Measurements from ENCODE around the gene MAP3K13. TPM values are rescaled to one million over a fixed set of nuclear protein-coding genes. Genes with fewer than 3 reads are reported as not detected.
"Not testable (repeated sequence)": the region's sequence is repeated elsewhere in the genome, so short reads cannot be mapped to it uniquely, and the experiment has no call there.

The MAP3K13 gene
- total and polyA plus RNA-seq, 10 of the 15 experiments (the other 5 are each of a cell fraction or from before 2014, with no cell fraction given): 10.5 to 70.8 (median 26.8) TPM

GRCh38 chr3:185382154-185382553 lies 19.2 kb downstream of the MAP3K13 start:
- TF ChIP-seq NFXL1 (IDR thresholded peaks at IDR 0.05; ENCODE audit: borderline replicate concordance) (no peak), MEF2A (IDR thresholded peaks at IDR 0.05; ENCODE audit: insufficient read depth, low read depth, low read length) (peak; percentile 66; the same call in 1 of the 2 replicates), ATF7 (IDR thresholded peaks at IDR 0.05; ENCODE audit: low read depth) (no peak)
- TF ChIP-seq, protein P1, sequence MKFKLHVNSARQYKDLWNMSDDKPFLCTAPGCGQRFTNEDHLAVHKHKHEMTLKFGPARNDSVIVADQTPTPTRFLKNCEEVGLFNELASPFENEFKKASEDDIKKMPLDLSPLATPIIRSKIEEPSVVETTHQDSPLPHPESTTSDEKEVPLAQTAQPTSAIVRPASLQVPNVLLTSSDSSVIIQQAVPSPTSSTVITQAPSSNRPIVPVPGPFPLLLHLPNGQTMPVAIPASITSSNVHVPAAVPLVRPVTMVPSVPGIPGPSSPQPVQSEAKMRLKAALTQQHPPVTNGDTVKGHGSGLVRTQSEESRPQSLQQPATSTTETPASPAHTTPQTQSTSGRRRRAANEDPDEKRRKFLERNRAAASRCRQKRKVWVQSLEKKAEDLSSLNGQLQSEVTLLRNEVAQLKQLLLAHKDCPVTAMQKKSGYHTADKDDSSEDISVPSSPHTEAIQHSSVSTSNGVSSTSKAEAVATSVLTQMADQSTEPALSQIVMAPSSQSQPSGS (IDR thresholded peaks at IDR 0.05; ENCODE audit: low read length): no peak
- H3K27ac ChIP-seq (ENCODE audit: control insufficient read depth, insufficient read depth): no peak overlapping the region
- 0 out of 2 replicates have a peak, but pooled peaks cover 1% of the 10 kb centered on the region for H3K79me2 ChIP-seq (ENCODE audit: control insufficient read depth, insufficient read depth, low read length)
- no peaks in the 10 kb centered on the region; the same call in 2 of the 3 replicates for H3K9me3 ChIP-seq (replicated peaks; ENCODE audit: control insufficient read depth, insufficient read depth, low read length)
- POLR2A ChIA-PET: no interaction called here
- H2AFZ ChIP-seq (ENCODE audit: control insufficient read depth, low read depth, low read length): no peak overlapping the region
- no peaks in the 10 kb centered on the region for H3K36me3 ChIP-seq (ENCODE audit: control insufficient read depth in 2 of 2, insufficient read depth in 2 of 2, low read length in 1 of 2)
- in situ Hi-C loops (cut with MboI) (no loop called here), intact Hi-C loops (cut with micrococcal nuclease; ENCODE audit: unreplicated experiment) (no loop called here)
- no peak overlapping the region for H3K9ac ChIP-seq (ENCODE audit: control insufficient read depth, insufficient read depth, low read length)
- SMC1A ChIA-PET (ENCODE audit: uncharacterized antibody, unreplicated experiment): no interaction called here
- H3K4me2 ChIP-seq (ENCODE audit: control insufficient read depth, insufficient read depth): 0 out of 2 replicates have a peak overlapping the region, but pooled peaks have one; percentile 25
- DNase-seq (ENCODE audit: low read depth, low spot score) (no peak), FAIRE-seq (no peak), ATAC-seq (peak; percentile 65; the same call in 2 of the 3 replicates)
- 39% methylated on average over 1 of the region's 1 CpG for WGBS (ENCODE audit: insufficient coverage, insufficient replicate concordance, low lambda C conversion rate, missing lambda C conversion rate)
- no peaks in the 10 kb centered on the region for H3K27me3 ChIP-seq (replicated peaks in 1 of 2; ENCODE audit: control insufficient read depth in 2 of 2, insufficient read depth in 2 of 2, low read length in 1 of 2)
- BruUV-seq (replicated peaks): no TSS peak
- CTCF ChIA-PET: interaction anchor here (1.7 kb wide), 1 partner anchor 10 kb away, joined by 6 read pairs; no protein-coding TSS in a partner anchor
- no peaks in the 10 kb centered on the region for H4K20me1 ChIP-seq (ENCODE audit: control insufficient read depth, insufficient read depth)
- no peak overlapping the region for H3K4me3 ChIP-seq
- RAD21 ChIA-PET (ENCODE audit: unreplicated experiment): no interaction called here
- H3K4me1 ChIP-seq (ENCODE audit: control insufficient read depth, insufficient read depth, low read length): peaks cover 3% of the 10 kb centered on the region

DNA sequence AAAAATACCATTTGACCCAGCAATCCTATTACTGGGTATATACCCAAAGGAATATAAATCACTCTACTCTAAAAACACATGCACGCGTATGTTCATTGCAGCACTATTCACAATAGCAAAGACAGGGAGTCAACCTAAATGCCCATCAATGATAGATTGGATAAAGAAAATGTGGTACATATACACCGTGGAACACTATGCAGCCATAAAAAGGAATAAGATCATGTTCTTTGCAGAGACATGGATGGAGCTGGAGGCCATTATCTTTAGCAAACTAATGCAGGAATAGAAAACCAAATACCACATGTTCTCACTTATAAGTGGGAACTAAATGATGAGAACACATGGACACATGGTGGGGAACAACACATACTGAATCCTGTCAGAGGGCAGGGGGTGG lies 23.6 kb downstream of the MAP3K13 start:
- in situ Hi-C loops (cut with MboI); FAIRE-seq; DNase-seq (ENCODE audit: low read depth, low spot score); H3K4me2 ChIP-seq (ENCODE audit: control insufficient read depth, insufficient read depth); H3K79me2 ChIP-seq (ENCODE audit: control insufficient read depth, insufficient read depth, low read length); SMC1A ChIA-PET (ENCODE audit: uncharacterized antibody, unreplicated experiment); H3K27me3 ChIP-seq (replicated peaks in 1 of 2; ENCODE audit: control insufficient read depth in 2 of 2, insufficient read depth in 2 of 2, low read length in 1 of 2); H2AFZ ChIP-seq (ENCODE audit: control insufficient read depth, low read depth, low read length); RAD21 ChIA-PET (ENCODE audit: unreplicated experiment); H3K9me3 ChIP-seq (replicated peaks; ENCODE audit: control insufficient read depth, insufficient read depth, low read length); H3K36me3 ChIP-seq (ENCODE audit: control insufficient read depth in 2 of 2, insufficient read depth in 2 of 2, low read length in 1 of 2); H3K4me3 ChIP-seq; ATAC-seq; H3K9ac ChIP-seq (ENCODE audit: control insufficient read depth, insufficient read depth, low read length); BruUV-seq (replicated peaks); H3K27ac ChIP-seq (ENCODE audit: control insufficient read depth, insufficient read depth); intact Hi-C loops (cut with micrococcal nuclease; ENCODE audit: unreplicated experiment); H4K20me1 ChIP-seq (ENCODE audit: control insufficient read depth, insufficient read depth); H3K4me1 ChIP-seq (ENCODE audit: control insufficient read depth, insufficient read depth, low read length); POLR2A ChIA-PET; CTCF ChIA-PET: not testable (repeated sequence)
- WGBS (ENCODE audit: insufficient coverage, insufficient replicate concordance, low lambda C conversion rate, missing lambda C conversion rate): 95% methylated on average over 3 of the region's 3 CpGs

Data from GM12878 (cell line).